ENCODE measurements around the gene SPAG16.

DNA sequence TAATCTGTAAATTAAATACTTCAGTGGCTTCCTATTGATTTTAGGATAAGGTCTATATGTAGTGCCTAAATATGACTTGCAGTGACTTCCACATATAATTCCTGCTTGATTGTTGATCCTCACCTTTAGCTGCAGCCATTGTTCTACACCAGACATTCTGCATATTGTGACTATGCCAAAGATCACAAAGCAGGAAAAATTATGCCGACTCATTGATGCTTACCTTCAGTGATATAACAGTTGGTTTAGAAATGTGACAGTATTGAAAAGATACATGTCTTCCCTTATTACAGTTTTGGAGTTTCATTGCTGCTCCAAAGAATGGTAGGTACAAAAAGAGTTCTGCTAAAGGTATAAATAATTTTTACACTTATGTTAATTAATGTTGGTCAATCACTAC, 12.3 kb upstream of the SPAG16 start:
- TF ChIP-seq, protein P1, sequence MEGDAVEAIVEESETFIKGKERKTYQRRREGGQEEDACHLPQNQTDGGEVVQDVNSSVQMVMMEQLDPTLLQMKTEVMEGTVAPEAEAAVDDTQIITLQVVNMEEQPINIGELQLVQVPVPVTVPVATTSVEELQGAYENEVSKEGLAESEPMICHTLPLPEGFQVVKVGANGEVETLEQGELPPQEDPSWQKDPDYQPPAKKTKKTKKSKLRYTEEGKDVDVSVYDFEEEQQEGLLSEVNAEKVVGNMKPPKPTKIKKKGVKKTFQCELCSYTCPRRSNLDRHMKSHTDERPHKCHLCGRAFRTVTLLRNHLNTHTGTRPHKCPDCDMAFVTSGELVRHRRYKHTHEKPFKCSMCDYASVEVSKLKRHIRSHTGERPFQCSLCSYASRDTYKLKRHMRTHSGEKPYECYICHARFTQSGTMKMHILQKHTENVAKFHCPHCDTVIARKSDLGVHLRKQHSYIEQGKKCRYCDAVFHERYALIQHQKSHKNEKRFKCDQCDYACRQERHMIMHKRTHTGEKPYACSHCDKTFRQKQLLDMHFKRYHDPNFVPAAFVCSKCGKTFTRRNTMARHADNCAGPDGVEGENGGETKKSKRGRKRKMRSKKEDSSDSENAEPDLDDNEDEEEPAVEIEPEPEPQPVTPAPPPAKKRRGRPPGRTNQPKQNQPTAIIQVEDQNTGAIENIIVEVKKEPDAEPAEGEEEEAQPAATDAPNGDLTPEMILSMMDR (IDR thresholded peaks at IDR 0.05 in 4 of 5, conservative IDR thresholded peaks at IDR 0.05 in 1 of 5) = no peak
- no peak for TF ChIP-seq POLR2A (IDR thresholded peaks at IDR 0.05)
